Measurements from ENCODE around the gene MUSTN1.

The MUSTN1 gene

GRCh38 chr3:52831500-52832301 is 3.1 kb downstream of the MUSTN1 start:
- DNase-seq, result no peak

- DNase-seq, result no peak
Measured at GRCh38 chr3:52830535-52831258, 4.1 kb downstream of the MUSTN1 start, which contains the start of gene ITIH4. Gene ITIH4 (minus strand): TSS chr3:52830672. CDS start chr3:52830642, 30 bp downstream.

- DNase-seq, result no peak
Measured at GRCh38 chr3:52829906-52830463, 4.8 kb downstream of the MUSTN1 start.

GRCh38 chr3:52829482-52829881 is 5.3 kb downstream of the MUSTN1 start:
- no peak for DNase-seq

GRCh38 chr3:52827866-52828376 is 6.9 kb downstream of the MUSTN1 start:
- no peak for DNase-seq

- no peak for DNase-seq
Measured at GRCh38 chr3:52827441-52827840, 7.4 kb downstream of the MUSTN1 start.

- no peak for DNase-seq
Measured at GRCh38 chr3:52824037-52824436, 10.8 kb downstream of the MUSTN1 start.

- no peak for DNase-seq
Measured at GRCh38 chr3:52822363-52822762, 12.5 kb downstream of the MUSTN1 start.

- peak; percentile 11 for DNase-seq
Measured at GRCh38 chr3:52820736-52821135, 14.1 kb downstream of the MUSTN1 start.

GRCh38 chr3:52819936-52820335 is 14.9 kb downstream of the MUSTN1 start:
- no peak for DNase-seq

- DNase-seq, result no peak
Measured at GRCh38 chr3:52817860-52818259, 17.0 kb downstream of the MUSTN1 start.

GRCh38 chr3:52817221-52817620 is 17.6 kb downstream of the MUSTN1 start:
- no peak for DNase-seq

GRCh38 chr3:52816654-52817053 is 18.2 kb downstream of the MUSTN1 start:
- DNase-seq, result no peak

- DNase-seq, result no peak
Measured at GRCh38 chr3:52816199-52816598, 18.6 kb downstream of the MUSTN1 start.

- DNase-seq, result no peak
Measured at GRCh38 chr3:52813810-52814209, 21.0 kb downstream of the MUSTN1 start.

- DNase-seq, result no peak
Measured at GRCh38 chr3:52811452-52812011, 23.3 kb downstream of the MUSTN1 start.

- DNase-seq, result no peak
Measured at GRCh38 chr3:52810923-52811322, 23.9 kb downstream of the MUSTN1 start.

- DNase-seq, result no peak
Measured at GRCh38 chr3:52809662-52810377, 25.0 kb downstream of the MUSTN1 start.

- DNase-seq, result no peak
Measured at GRCh38 chr3:52809149-52809548, 25.7 kb downstream of the MUSTN1 start.

GRCh38 chr3:52805270-52806039 is 29.4 kb downstream of the MUSTN1 start:
- DNase-seq, result no peak

- DNase-seq, result no peak
Measured at GRCh38 chr3:52801839-52802238, 33.0 kb downstream of the MUSTN1 start.

- no peak for DNase-seq
Measured at GRCh38 chr3:52800079-52800478, 34.7 kb downstream of the MUSTN1 start.

Data from activated naive CD4-positive, alpha-beta T cell treated with Interleukin-2 at 50 U/mL for 16 hours (primary cell).